Activated CD4-positive, alpha-beta T cell treated with anti-CD3 and anti-CD28 coated beads for 4 hours (primary cell): ENCODE data around the gene IFNK.

Source experiments
- DNase-seq, 2 donors: peaks; one replicate each; pipeline ENCODE4 v3.0.0-alpha.2; 2020

The IFNK gene

GRCh38 chr9:27539479-27540441, 15.7 kb downstream of the IFNK start:
- DNase-seq, result no peak

GRCh38 chr9:27540502-27540901, 16.4 kb downstream of the IFNK start:
- no peak for DNase-seq

- no peak for DNase-seq
These were observed 17.6 kb downstream of the IFNK start for GRCh38 chr9:27541740-27542139.

GRCh38 chr9:27542508-27542907, 18.4 kb downstream of the IFNK start:
- DNase-seq, result no peak

GRCh38 chr9:27545471-27545870, 21.4 kb downstream of the IFNK start:
- no peak for DNase-seq

GRCh38 chr9:27548055-27548741, 24.1 kb downstream of the IFNK start:
- no peak for DNase-seq

- DNase-seq, result no peak
These were observed 25.2 kb downstream of the IFNK start for GRCh38 chr9:27549196-27549755.

GRCh38 chr9:27554712-27555111, 30.6 kb downstream of the IFNK start:
- DNase-seq, result no peak

- no peak for DNase-seq
These were observed 32.4 kb downstream of the IFNK start for GRCh38 chr9:27556470-27556869.

GRCh38 chr9:27558307-27558706, 34.2 kb downstream of the IFNK start:
- no peak for DNase-seq

GRCh38 chr9:27560457-27560856, 36.4 kb downstream of the IFNK start:
- DNase-seq, result no peak

GRCh38 chr9:27561685-27562084, 37.6 kb downstream of the IFNK start:
- DNase-seq, result no peak

GRCh38 chr9:27563738-27564430, 39.8 kb downstream of the IFNK start:
- DNase-seq, result no peak

GRCh38 chr9:27564670-27565069, 40.6 kb downstream of the IFNK start:
- no peak for DNase-seq

- no peak for DNase-seq
These were observed 41.6 kb downstream of the IFNK start for GRCh38 chr9:27565696-27566095.

- DNase-seq, result no peak
These were observed 42.0 kb downstream of the IFNK start for GRCh38 chr9:27566118-27566517.

GRCh38 chr9:27569406-27569805, 45.3 kb downstream of the IFNK start:
- no peak for DNase-seq

GRCh38 chr9:27571011-27571410, 46.9 kb downstream of the IFNK start:
- no peak for DNase-seq

GRCh38 chr9:27572061-27572460, 48.0 kb downstream of the IFNK start:
- no peak for DNase-seq

- peak; percentile 66 to 67 for DNase-seq
These were observed 48.5 kb downstream of the IFNK start for GRCh38 chr9:27572566-27572917.

- DNase-seq, result peak; percentile 88 to 91
These were observed 49.0 kb downstream of the IFNK start, which contains the start of gene C9orf72 for GRCh38 chr9:27572918-27573633. Gene C9orf72 (minus strand): TSS chr9:27573481. CDS start chr9:27567120, 6,361 bp downstream.
